HG03439 (cell line): Measurements from ENCODE around the gene AFF3.
"Not testable (repeated sequence)": the region's sequence is repeated elsewhere in the genome, so short reads cannot be mapped to it uniquely, and the experiment has no call there.

Experiments
- ATAC-seq: cut with Tn5 transposase; IDR thresholded peaks from one replicate; pipeline ENCODE4 v1.9.1; 2021; ENCODE audit warnings: mild to moderate bottlenecking, moderate library complexity; ENCODE audit not compliant: unreplicated experiment

Gene AFF3

DNA sequence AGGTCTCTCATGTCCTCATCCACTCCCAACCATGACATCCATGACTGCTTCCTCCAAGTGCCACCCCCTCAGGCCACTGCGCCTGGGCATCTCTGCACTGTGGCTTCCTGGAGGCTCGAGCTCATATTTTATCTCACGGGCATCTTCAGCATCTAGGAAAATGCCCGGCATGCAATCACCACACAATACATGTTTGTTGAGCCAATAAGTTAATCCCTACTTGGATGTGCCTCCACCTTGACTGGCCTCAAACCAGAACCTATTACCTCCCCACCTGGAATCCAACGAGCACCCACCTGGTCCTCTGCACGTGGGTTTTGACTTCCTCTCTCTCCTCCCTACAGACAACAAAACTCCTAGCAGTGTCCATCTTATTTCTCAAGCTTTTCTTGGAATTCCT is 453.7 kb downstream of the AFF3 start:
- ATAC-seq: no peak

- no peak for ATAC-seq
These were observed 459.9 kb downstream of the AFF3 start for GRCh38 chr2:99682275-99683060.

- no peak for ATAC-seq
These were observed 461.4 kb downstream of the AFF3 start for GRCh38 chr2:99680946-99681345.

- no peak for ATAC-seq
These were observed 462.9 kb downstream of the AFF3 start for GRCh38 chr2:99679518-99679917.

GRCh38 chr2:99678625-99679024 is 463.8 kb downstream of the AFF3 start:
- ATAC-seq: no peak

- ATAC-seq: no peak
These were observed 464.6 kb downstream of the AFF3 start for GRCh38 chr2:99677814-99678213.

GRCh38 chr2:99675130-99675661 is 467.2 kb downstream of the AFF3 start:
- ATAC-seq: no peak

DNA sequence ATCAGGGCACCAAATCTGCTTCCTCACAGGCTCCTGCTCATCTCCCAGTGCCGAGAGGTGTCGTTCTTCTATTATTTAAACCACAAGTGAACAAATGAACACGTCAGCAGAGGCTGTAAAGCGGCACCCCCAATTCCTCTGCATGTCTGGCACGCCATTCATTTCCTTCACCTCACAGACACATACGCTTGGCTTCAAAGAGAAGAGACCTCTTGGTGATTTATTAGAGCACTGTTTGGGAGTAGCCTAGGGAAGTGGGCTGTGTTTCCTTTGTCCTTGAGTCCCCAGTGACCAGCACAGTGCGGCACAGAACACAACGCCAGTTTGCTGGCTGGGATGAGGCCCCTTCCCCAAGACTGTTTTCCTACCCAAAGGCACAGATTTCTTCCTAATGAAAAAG is 468.3 kb downstream of the AFF3 start:
- ATAC-seq: no peak

DNA sequence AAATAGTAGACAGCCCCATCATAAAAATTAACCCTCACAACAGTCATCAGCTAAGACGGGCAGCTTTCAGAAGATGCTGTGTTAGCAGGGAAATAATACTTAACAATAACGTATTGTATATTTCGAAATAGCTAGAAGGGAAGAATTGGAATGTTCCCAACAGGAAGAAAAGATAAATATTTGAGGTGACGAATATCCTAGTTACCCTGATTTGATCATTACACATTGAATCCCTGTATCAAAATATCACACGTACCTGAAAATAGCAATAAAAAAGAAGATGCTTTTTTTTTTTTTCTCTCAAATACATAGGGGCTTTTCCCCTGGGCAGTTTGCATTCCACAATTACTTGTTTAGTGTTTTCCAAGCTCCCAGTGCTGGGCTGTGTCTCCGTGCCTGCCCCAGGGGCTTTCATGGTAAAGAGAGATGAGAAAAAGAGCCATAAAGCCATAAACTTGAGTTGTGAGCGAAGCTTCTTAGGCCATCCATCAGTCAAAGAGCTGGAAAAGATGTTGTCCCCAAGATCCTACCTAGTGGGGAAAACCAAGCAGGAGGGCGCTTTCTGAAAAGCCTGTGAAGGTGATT is 469.5 kb downstream of the AFF3 start:
- no peak for ATAC-seq

DNA sequence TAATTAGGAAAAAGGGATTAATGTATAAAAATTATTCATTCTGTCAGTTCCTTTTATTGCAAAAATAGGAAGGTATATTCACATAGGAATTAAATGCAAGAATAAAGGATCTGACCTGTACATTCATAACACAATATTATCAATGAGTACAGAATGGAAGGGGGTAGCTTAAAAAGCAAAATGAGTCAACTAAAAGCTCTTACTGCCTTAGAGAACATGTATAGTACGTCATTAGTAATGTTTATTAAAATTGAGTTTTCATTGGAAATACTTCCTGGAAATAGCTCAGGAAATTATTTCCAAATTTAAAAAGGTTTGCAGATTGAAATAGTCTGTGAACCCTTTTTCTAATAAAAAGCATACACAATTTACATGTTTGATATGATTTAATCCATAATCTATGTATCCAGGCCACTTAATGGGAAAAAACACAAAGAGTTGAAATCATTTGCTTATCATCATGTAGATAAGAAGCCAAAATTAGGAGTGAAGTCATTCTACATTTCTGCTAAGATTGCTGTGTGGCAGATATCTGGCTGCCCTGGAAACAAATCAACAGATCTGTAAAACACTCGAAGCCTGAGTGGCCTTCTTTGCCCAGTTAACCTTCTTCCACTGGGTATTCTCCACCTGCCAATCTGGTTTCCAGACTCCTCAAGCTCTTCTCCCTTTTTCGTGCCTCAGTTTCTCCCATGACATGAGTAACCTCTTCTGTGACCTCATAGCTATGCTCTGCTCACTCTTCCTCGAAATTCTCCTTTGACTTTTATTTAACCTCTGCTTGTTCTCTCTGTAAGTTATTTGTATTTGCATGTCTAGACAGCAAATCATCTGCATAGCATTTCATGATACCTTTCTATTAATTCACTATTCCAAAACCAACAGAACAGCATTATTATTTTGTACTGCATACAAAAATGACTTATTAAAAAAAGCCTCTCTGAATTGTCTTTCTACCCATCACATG is 471.3 kb downstream of the AFF3 start:
- no peak for ATAC-seq

DNA sequence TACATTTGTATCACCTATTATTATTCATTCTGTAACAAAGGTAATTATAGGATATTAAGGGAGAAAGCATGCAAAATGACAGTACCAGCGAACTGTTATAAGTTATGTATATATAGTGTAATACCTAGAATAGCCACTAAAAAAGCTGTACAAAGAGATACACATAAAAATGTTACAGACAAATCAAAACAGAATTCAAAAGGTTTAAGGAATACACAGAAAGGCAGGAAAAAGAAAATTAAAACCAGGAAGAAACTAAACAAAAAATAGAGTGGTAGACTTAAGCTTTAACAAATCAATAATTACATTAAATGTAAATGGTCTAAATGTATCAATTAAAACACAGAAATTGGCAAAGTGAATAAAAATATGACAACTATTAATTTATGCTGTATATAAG is 476.1 kb downstream of the AFF3 start:
- no peak for ATAC-seq

DNA sequence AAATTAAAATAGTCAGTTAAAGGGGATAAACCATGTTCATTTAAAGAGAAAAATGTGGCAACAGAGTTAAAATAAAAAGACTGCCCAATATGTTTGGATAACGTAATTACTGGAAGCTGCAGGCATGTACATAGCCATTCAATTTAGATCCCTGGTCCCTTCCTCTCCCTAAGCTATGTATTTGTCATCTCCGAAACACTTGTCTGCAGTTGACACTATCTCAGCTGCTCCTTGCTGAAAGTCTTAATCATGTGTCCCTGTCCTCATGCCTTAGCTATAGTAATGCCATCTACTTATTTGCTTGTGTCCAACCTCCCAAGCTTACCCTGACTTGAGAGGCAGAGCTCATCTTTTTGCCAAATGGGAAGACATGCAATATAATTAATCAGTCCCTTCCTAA is 478.7 kb downstream of the AFF3 start:
- ATAC-seq: no peak

- no peak for ATAC-seq
These were observed 479.5 kb downstream of the AFF3 start for GRCh38 chr2:99662761-99663341.

DNA sequence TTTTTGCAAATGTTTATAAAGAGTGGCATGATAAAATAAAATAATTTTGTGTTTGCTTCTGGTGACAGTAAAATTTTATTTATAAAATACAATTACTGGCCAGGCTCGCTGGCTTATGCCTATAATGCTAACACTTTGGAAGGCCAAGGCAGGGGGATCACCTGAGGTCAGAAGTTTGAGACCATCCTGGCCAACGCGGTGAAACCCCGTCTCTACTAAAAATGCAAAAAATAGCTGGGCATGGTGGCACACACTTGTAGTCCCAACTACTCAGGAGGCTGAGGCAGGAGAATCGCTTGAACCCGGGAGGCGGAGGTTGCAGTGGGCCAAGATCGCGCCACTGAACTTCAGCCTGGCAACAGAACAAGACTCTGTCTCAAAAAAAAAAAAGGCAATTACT is 480.6 kb downstream of the AFF3 start:
- not testable (repeated sequence) for ATAC-seq

DNA sequence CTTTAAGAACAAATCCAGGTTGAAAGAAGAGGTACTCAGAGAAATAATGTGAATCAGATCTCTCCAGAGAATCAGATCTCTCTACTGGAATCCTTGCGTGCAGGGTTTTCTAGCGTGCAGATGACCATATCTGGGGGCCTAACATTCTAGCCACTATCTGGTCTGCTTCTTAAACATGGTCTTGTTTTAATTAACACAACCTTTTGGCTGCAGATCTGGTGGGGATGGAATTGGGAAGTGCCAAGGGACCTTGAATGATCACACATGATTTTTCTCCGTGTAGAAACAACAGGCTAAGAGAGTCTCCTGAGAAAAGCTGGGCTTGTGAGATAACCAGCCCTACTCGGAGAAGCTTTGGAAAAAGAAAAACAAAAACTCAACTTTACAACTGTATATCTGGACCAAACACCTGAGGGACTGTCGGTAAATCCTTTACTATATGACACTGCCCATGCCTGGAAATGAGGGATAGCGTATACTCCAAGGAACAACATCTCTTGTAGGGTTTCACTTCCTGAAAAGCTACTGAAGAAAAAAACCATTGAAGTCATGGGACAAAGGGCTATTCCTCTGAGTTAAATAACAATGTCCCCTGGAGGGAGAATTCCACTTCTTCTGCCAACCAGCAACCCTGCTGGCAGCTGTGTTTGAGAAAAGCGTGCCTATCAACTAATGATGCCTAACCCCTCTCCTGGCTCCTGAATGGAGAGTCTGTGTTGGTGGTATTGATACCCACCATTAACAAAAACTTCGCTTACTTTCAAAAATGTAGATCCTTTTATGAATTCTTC is 481.6 kb downstream of the AFF3 start:
- ATAC-seq: no peak

- no peak for ATAC-seq
These were observed 482.5 kb downstream of the AFF3 start for GRCh38 chr2:99659874-99660273.

DNA sequence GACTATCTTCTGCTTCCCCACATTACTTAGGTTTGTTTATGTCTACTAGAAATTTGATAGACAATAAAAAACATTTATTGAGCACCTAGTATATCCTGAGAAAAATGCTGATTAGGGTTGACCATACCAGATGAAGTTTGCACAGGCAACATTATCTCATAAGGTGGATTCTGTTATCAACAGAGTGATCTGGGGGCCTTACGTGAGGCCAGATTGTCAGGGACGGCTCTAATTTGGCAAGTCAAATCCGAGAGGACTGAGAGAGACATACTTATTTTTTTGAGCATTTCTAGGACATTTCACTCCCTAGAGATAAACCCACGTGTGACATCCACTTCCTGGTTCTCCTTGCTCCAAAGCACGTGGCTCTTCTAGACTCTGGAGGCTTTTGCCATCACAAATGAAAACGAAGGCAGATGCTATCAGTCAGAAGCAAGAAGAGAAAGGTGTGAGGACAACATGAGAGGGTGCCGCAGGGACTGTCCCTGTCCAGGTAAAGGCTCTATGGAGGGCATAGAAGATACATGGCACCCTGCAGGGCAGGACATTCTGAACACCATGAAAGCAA is 484.6 kb downstream of the AFF3 start:
- ATAC-seq: no peak

GRCh38 chr2:99656994-99657393 is 485.4 kb downstream of the AFF3 start:
- no peak for ATAC-seq

DNA sequence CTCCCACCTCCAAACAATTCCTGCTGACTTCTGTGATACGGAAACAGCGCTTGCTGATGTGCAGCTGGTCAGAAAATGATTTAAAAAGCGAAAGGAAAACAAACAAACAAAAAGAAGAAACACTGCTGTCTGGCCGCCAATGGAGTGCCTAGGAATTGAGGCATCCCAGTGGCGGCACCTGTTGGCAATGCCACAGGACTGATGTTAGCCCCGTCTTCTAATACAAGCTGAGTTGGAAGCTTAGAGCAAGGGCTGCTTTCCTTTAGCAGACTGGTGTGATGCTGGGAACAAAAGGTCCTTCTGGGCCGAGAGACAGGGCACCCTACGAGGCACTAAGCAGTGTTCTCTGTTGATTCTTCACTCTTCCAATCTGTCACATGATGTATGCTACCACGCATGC is 489.0 kb downstream of the AFF3 start:
- no peak for ATAC-seq

DNA sequence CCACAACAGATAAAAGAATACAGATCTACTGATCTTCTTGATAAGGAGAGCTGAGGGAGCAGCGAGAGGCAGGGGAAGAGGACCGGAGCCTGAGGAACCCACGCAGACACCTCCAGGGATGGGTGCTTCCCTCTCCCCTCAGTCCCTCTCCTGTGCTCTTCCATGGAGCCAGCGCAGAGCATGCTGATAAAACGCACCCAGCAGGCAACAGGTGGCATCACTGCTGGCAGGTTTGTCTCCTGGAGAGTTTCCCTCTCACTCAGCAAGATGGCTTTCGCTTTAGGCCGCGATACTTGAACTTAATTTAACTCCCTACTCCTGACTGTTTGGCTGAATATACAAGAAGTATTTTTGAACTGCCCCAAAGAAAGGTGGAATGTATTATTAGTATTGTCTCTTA is 489.5 kb downstream of the AFF3 start:
- no peak for ATAC-seq
